Ishikawa (cell line): ENCODE measurements around the gene ADA.

Experiments
- CEBPB ChIP-seq: IDR thresholded peaks from 2 replicates; pipeline ENCODE4 v1.6.1; 2012
- CREB1 ChIP-seq: IDR thresholded peaks from 2 replicates; pipeline ENCODE4 v1.6.1; 2012; ENCODE audit warnings: low read depth
- EGR1 ChIP-seq: IDR thresholded peaks from 2 replicates; pipeline ENCODE4 v1.6.1; 2012
- EP300 ChIP-seq: IDR thresholded peaks from 2 replicates; pipeline ENCODE4 v1.6.1; 2012; ENCODE audit warnings: borderline replicate concordance
- FOXM1 ChIP-seq: IDR thresholded peaks from 2 replicates; pipeline ENCODE4 v1.6.1; 2012; ENCODE audit warnings: low read depth, borderline replicate concordance
- MAX ChIP-seq: IDR thresholded peaks from 2 replicates; pipeline ENCODE4 v1.6.1; 2012
- NFIC ChIP-seq: IDR thresholded peaks from 2 replicates; pipeline ENCODE4 v1.6.1; 2012
- RAD21 ChIP-seq: IDR thresholded peaks from 2 replicates; pipeline ENCODE4 v1.6.1; 2012; ENCODE audit warnings: low read depth
- REST ChIP-seq: IDR thresholded peaks from 2 replicates; pipeline ENCODE4 v1.6.1; 2012; ENCODE audit warnings: low read depth, mild to moderate bottlenecking
- TAF1 ChIP-seq: IDR thresholded peaks from 2 replicates; pipeline ENCODE4 v1.6.1; 2012; ENCODE audit warnings: low read depth, mild to moderate bottlenecking
- TCF12 ChIP-seq: IDR thresholded peaks from 2 replicates; pipeline ENCODE4 v1.6.1; 2012; ENCODE audit warnings: low read depth
- TEAD4 ChIP-seq: IDR thresholded peaks from 2 replicates; pipeline ENCODE4 v1.6.1; 2012
- USF1 ChIP-seq: IDR thresholded peaks from 2 replicates; pipeline ENCODE4 v1.6.1; 2012
- YY1 ChIP-seq: IDR thresholded peaks from 2 replicates; pipeline ENCODE4 v1.6.1; 2012; ENCODE audit warnings: low read depth
- ZBTB7A ChIP-seq: IDR thresholded peaks from 2 replicates; pipeline ENCODE4 v1.6.1; 2012; ENCODE audit warnings: low read depth

Gene ADA

GRCh38 chr20:44650771-44651433 is 597 bp downstream of the ADA start:
- no peak for TF ChIP-seq FOXM1
- no peak for TF ChIP-seq TEAD4
- no peak for TF ChIP-seq NFIC
- no peak for TF ChIP-seq EGR1
- TF ChIP-seq RAD21: no peak
- TF ChIP-seq TAF1: no peak
- no peak for TF ChIP-seq YY1

- TF ChIP-seq MAX (no peak), FOXM1 (no peak), EGR1 (no peak), CEBPB (no peak), TAF1 (no peak), REST (no peak), NFIC (no peak), USF1 (no peak), TEAD4 (no peak), EP300 (no peak), RAD21 (no peak), CREB1 (no peak), ZBTB7A (no peak), YY1 (no peak), TCF12 (no peak)
Measured at GRCh38 chr20:44649976-44650375, 1.5 kb downstream of the ADA start.

- TF ChIP-seq CREB1 (no peak), NFIC (no peak), CEBPB (no peak)
Measured at GRCh38 chr20:44649126-44649525, 2.4 kb downstream of the ADA start.

- TF ChIP-seq TEAD4 (no peak), TAF1 (no peak), EP300 (no peak), EGR1 (no peak), YY1 (no peak), USF1 (no peak), FOXM1 (no peak), MAX (no peak), TCF12 (no peak), RAD21 (no peak), REST (no peak), CREB1 (no peak), ZBTB7A (no peak), CEBPB (no peak), NFIC (no peak)
Measured at GRCh38 chr20:44648579-44648978, 2.9 kb downstream of the ADA start.

- TF ChIP-seq ZBTB7A: no peak
- TF ChIP-seq CREB1: no peak
- no peak for TF ChIP-seq EP300
- no peak for TF ChIP-seq TCF12
- no peak for TF ChIP-seq TAF1
- TF ChIP-seq FOXM1: no peak
- no peak for TF ChIP-seq MAX
- TF ChIP-seq YY1: no peak
- no peak for TF ChIP-seq USF1
- no peak for TF ChIP-seq NFIC
- TF ChIP-seq CEBPB: no peak
- TF ChIP-seq TEAD4: no peak
- TF ChIP-seq REST: no peak
Measured at GRCh38 chr20:44648068-44648467, 3.4 kb downstream of the ADA start.
